Bronchial epithelial cell (primary cell): ENCODE data around the gene SLC35D1. TPM values are rescaled to one million over a fixed set of nuclear protein-coding genes. Genes with fewer than 3 reads are reported as not detected.
"Not testable (repeated sequence)": the region's sequence is repeated elsewhere in the genome, so short reads cannot be mapped to it uniquely, and the experiment has no call there.

Experiments used
- DNase-seq: peaks from one replicate; pipeline ENCODE4 v3.0.0-alpha.2; 2010; ENCODE audit warnings: low read depth
- FAIRE-seq: peaks from 2 replicates; lab custom pipeline; 2011; peaks lifted over from hg19 to GRCh38; lab: Jason Lieb, UNC
- H3K27me3 ChIP-seq: 2 replicates; pipeline ENCODE4 v1.5.1; 2011; ENCODE audit warnings: low read length; ENCODE audit not compliant: control insufficient read depth, insufficient read depth
- H3K36me3 ChIP-seq: 2 replicates; pipeline ENCODE4 v1.5.1; 2011; ENCODE audit warnings: low read length; ENCODE audit not compliant: control insufficient read depth, insufficient read depth
- H3K4me3 ChIP-seq: 2 replicates; pipeline ENCODE4 v1.5.1; 2011; ENCODE audit warnings: mild to moderate bottlenecking, low read depth, low read length, control low read depth
- CTCF ChIP-seq: IDR thresholded peaks from 2 replicates; pipeline ENCODE4 v1.5.1; 2011; ENCODE audit warnings: mild to moderate bottlenecking, moderate library complexity, low read length, control low read depth, inconsistent platforms; ENCODE audit not compliant: insufficient read depth, severe bottlenecking
- total RNA-seq: library from RNA; depleted of rRNA; stranded (reverse); fragments of >200 nt; gene quantifications from 2 replicates; pipeline ENCODE4 v1.2.1, GENCODE V29; 2014

Gene SLC35D1
- total RNA-seq, 1 donor from 2014 or later: 9.5 TPM

GRCh38 chr1:66968574-66968973, 85.4 kb downstream of the SLC35D1 start:
- Histone ChIP-seq H3K36me3 (peaks cover 4% of the 10 kb centered on the region), H3K4me3 (no peak overlapping the region), H3K27me3 (no peaks in the 10 kb centered on the region)
- DNase-seq: no peak
- no peak for TF ChIP-seq CTCF
- FAIRE-seq: no peak

GRCh38 chr1:66966188-66966873, 87.6 kb downstream of the SLC35D1 start:
- not testable (repeated sequence) for FAIRE-seq, H3K36me3 ChIP-seq, DNase-seq, H3K4me3 ChIP-seq, H3K27me3 ChIP-seq

- Histone ChIP-seq H3K4me3 (no peak overlapping the region), H3K27me3 (no peaks in the 10 kb centered on the region), H3K36me3 (peaks cover 5% of the 10 kb centered on the region)
- FAIRE-seq: no peak
- TF ChIP-seq CTCF: no peak
- DNase-seq: no peak
Observed at GRCh38 chr1:66957938-66958337, 96.0 kb downstream of the SLC35D1 start.

GRCh38 chr1:66954208-66954607, 99.7 kb downstream of the SLC35D1 start:
- no peak for TF ChIP-seq CTCF
- DNase-seq: no peak
- no peak for FAIRE-seq
- Histone ChIP-seq H3K4me3 (no peak overlapping the region), H3K36me3 (peaks cover 3% of the 10 kb centered on the region), H3K27me3 (no peaks in the 10 kb centered on the region)

- Histone ChIP-seq H3K4me3 (no peak overlapping the region), H3K27me3 (no peaks in the 10 kb centered on the region), H3K36me3 (peaks cover 7% of the 10 kb centered on the region)
- FAIRE-seq (no peak), DNase-seq (peak; percentile 78)
- no peak for TF ChIP-seq CTCF
Observed at GRCh38 chr1:66951513-66951912, 102.4 kb downstream of the SLC35D1 start.

Other genes with a start within 250 kb of the SLC35D1 start
- 1.3 and 4.6 TPM in 2 replicates for gene DNAI4, start 129.3 kb downstream of the SLC35D1 start, total RNA-seq
- gene MIER1, start 129.2 kb downstream of the SLC35D1 start, total RNA-seq: 16.8 and 21.5 TPM in 2 replicates
- gene C1orf141, start 80.8 kb upstream of the SLC35D1 start, total RNA-seq: not detected in 2 replicates
- 0.13 TPM in 1 of 2 replicates, not detected in the other for gene IL23R, start 112.3 kb upstream of the SLC35D1 start, total RNA-seq